Progenitor cell of endocrine pancreas (in vitro differentiated cells): ENCODE data around the gene ATXN7L3B. TPM values are rescaled to one million over a fixed set of nuclear protein-coding genes. Genes with fewer than 3 reads are reported as not detected.

Source experiments
- DNase-seq: peaks from one replicate; pipeline ENCODE4 v3.0.0; 2021; ENCODE audit warnings: low spot score; ENCODE audit not compliant: unreplicated experiment
- H3K27ac Mint-ChIP-seq: 2 replicates; pipeline ENCODE4 v1.8.0; 2021; ENCODE audit warnings: mild to moderate bottlenecking, moderate library complexity, mixed read lengths
- H3K27me3 Mint-ChIP-seq: 2 replicates; pipeline ENCODE4 v1.8.0; 2021; ENCODE audit warnings: mixed read lengths
- H3K36me3 Mint-ChIP-seq: 2 replicates; pipeline ENCODE4 v1.8.0; 2022; ENCODE audit warnings: mixed read lengths; ENCODE audit not compliant: insufficient read depth
- H3K4me1 Mint-ChIP-seq: 2 replicates; pipeline ENCODE4 v1.8.0; 2021; ENCODE audit warnings: low read depth, mixed read lengths
- H3K4me3 Mint-ChIP-seq: 2 replicates; pipeline ENCODE4 v1.8.0; 2021; ENCODE audit warnings: low read depth, mild to moderate bottlenecking, moderate library complexity, mixed read lengths
- H3K9me3 Mint-ChIP-seq: 2 replicates; pipeline ENCODE4 v1.8.0; 2021; ENCODE audit warnings: low read depth, mixed read lengths
- CTCF ChIP-seq: fragments of 200-600 bp; sonication (generic); IDR thresholded peaks from one replicate; pipeline ENCODE4 v1.5.0; 2021; ENCODE audit warnings: antibody characterized with exemption, mild to moderate bottlenecking; ENCODE audit not compliant: unreplicated experiment
- total RNA-seq: library from RNA; stranded (reverse); gene quantifications from 2 replicates; pipeline ENCODE4 v1.2.1, GENCODE V29; 2021

The ATXN7L3B gene
- total RNA-seq, 1 donor from 2014 or later: 75.3 TPM

DNA sequence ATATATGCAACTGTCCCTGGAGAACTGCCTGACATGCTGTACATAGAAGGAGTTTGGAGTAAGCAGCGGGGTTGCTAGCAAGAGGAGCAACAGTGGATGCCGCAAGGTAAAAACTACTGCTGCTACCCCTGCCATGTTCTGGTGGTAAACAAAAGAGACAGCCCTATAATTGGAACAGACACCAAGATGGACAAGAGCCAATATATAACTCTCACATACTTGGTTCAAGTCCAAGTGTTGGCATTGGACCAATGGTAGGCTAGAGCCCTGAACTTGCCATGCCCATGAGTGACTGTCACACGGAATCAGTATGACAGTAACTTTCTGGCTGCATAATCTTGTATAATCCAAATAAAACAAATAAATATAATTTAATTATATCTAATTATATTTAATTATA lies 13.7 kb downstream of the ATXN7L3B start:
- Mint-ChIP-seq H3K27ac (no peak overlapping the region), H3K4me1 (no peaks in the 10 kb centered on the region), H3K4me3 (no peak overlapping the region)

GRCh38 chr12:74552201-74552600 lies 14.6 kb downstream of the ATXN7L3B start:
- no peak overlapping the region for H3K27ac Mint-ChIP-seq
- no peak overlapping the region for H3K4me3 Mint-ChIP-seq
- DNase-seq: no peak
- no peaks in the 10 kb centered on the region for H3K4me1 Mint-ChIP-seq
- no peaks in the 10 kb centered on the region for H3K36me3 Mint-ChIP-seq
- H3K27me3 Mint-ChIP-seq: no peaks in the 10 kb centered on the region
- TF ChIP-seq CTCF: peak; percentile 18
- no peaks in the 10 kb centered on the region for H3K9me3 Mint-ChIP-seq

More for the DNA sequence above, 13.7 kb downstream of the ATXN7L3B start:
- Mint-ChIP-seq H3K36me3 (peaks cover 2% of the 10 kb centered on the region), H3K9me3 (no peaks in the 10 kb centered on the region), H3K27me3 (no peaks in the 10 kb centered on the region)
- TF ChIP-seq CTCF: no peak
- no peak for DNase-seq

DNA sequence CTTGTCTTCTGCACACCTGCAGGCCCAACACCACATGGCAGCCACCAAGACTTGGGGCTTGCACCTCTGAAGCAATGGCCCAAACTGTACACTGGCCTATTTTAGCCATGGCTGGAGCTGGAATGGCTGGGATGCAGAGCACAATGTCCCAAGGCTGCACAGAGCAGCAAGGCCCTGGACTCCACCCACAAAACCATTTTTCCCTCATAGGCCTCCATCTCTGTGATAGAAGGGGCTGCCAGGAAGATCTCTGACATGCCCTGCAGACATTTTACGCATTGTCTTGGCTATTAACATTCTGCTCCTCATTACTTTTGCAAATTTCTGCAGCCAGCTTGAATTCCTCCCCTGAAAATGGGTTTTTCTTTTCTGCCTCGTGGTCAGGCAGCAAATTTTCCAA lies 22.1 kb downstream of the ATXN7L3B start:
- TF ChIP-seq CTCF: no peak
- Mint-ChIP-seq H3K9me3 (peaks cover 3% of the 10 kb centered on the region), H3K27ac (no peak overlapping the region), H3K36me3 (no peaks in the 10 kb centered on the region), H3K4me3 (no peak overlapping the region), H3K4me1 (no peaks in the 10 kb centered on the region), H3K27me3 (no peaks in the 10 kb centered on the region)
- DNase-seq: no peak

GRCh38 chr12:74563927-74564326 lies 26.3 kb downstream of the ATXN7L3B start:
- no peak overlapping the region for H3K4me3 Mint-ChIP-seq
- H3K36me3 Mint-ChIP-seq: no peaks in the 10 kb centered on the region
- no peaks in the 10 kb centered on the region for H3K4me1 Mint-ChIP-seq
- no peak overlapping the region for H3K27ac Mint-ChIP-seq
- TF ChIP-seq CTCF: no peak
- no peaks in the 10 kb centered on the region for H3K9me3 Mint-ChIP-seq
- no peaks in the 10 kb centered on the region for H3K27me3 Mint-ChIP-seq
- no peak for DNase-seq

DNA sequence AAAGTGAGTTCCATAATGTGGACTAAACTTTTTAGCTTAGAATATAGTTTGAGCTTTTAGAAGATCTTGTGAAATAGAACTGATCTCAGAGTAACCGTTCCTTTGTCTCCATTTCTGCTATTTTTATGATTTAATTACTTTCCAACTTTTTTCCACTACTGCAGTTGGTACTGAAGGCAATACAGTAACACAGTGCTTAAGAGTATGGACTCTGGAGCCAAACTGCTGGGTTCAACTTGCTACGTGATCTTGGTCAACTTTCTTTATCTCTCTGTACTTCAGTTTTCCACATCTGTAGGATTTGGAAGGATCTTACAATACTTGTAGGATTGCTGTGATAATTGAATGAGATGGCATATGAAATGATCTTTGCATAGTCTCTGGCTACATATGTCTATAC lies 40.9 kb downstream of the ATXN7L3B start:
- Mint-ChIP-seq H3K27ac (no peak overlapping the region), H3K36me3 (no peaks in the 10 kb centered on the region), H3K27me3 (no peaks in the 10 kb centered on the region), H3K4me1 (peaks cover 24% of the 10 kb centered on the region), H3K4me3 (no peak overlapping the region), H3K9me3 (peaks cover 3% of the 10 kb centered on the region)
- TF ChIP-seq CTCF: no peak
- no peak for DNase-seq
